NOMO-1 treated with dmso at 0.1 percent for 144 hours (cell line): Measurements from ENCODE around the gene CSMD2.

Experiments used
- DNase-seq: peaks from one replicate; lab custom pipeline; 2025; ENCODE audit not compliant: unreplicated experiment; lab: John Stamatoyannopoulos, UW

The CSMD2 gene

GRCh38 chr1:33866281-33866680, 298.7 kb downstream of the CSMD2 start:
- DNase-seq: no peak

GRCh38 chr1:33864460-33865389, 300.3 kb downstream of the CSMD2 start:
- DNase-seq: no peak

DNA sequence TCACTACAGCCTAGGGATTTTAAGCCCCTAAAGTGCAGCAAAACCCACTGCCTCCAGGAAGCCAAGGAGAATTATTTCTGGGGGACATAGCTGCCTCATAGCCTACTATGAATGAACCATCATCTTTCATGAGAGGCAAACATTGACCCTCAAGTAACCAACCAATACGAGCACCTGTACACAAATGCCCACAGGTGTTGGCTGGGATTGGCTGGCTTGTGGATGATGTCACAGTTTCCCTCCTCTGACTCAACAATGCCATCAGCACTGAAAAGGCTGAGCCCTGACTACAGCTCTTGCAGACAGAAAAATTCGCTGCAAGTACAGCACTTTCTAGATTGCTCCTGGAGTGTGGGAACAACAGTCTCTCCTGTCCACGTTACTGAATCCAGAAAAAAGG, 301.3 kb downstream of the CSMD2 start, which contains the start of gene HMGB4:
HMGB4 (plus strand) TSS at position 301 of the 400 bp plus-strand sequence. CDS start 113 bp downstream, outside the sequence.
- no peak for DNase-seq

- DNase-seq: no peak
These were observed 304.4 kb downstream of the CSMD2 start for GRCh38 chr1:33860671-33861070.

DNA sequence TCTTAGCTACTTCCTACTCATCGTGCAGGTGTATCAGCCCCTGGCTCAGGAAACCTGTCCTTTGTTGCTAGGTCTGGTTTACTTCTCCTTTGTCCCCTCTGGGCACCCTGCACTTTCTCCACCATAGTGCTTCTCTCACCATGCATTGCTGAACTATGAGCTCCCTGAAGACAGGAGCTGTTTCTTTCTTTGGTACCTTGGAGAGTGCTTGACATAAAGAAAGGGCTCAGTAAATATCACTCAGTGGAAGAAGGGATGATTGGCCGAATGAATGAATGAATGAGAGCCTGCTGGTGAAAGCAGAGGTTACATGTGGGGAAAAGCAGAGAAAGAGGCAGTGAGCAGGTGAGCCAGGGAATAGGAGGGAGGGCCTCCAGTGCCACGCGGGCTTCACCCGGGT, 310.9 kb downstream of the CSMD2 start:
- no peak for DNase-seq

- DNase-seq: no peak
These were observed 311.6 kb downstream of the CSMD2 start for GRCh38 chr1:33853431-33853830.

- peak; percentile 3 for DNase-seq
These were observed 312.3 kb downstream of the CSMD2 start for GRCh38 chr1:33852711-33853110.

DNA sequence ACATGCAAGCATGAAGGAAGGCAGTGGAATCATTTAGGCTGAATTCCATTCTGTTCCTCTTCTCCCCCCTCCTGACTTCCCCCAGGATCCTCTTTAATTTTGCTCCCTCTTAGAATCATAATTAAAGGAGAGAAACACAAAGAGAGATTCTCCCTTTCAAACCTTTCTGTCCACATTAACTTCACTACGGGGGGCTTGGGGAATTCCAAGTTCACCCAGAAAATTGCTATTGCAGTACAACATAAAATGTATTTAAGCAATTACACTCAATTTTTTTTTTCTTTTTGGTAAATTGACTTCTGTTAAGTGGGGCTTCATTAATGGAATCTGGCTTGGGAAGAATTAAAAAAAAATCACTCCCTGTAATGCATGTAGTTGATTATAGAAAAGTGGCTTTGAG, 314.5 kb downstream of the CSMD2 start:
- no peak for DNase-seq

- DNase-seq: no peak
These were observed 315.8 kb downstream of the CSMD2 start for GRCh38 chr1:33849211-33849610.

GRCh38 chr1:33848205-33848937, 316.7 kb downstream of the CSMD2 start:
- DNase-seq: no peak

DNA sequence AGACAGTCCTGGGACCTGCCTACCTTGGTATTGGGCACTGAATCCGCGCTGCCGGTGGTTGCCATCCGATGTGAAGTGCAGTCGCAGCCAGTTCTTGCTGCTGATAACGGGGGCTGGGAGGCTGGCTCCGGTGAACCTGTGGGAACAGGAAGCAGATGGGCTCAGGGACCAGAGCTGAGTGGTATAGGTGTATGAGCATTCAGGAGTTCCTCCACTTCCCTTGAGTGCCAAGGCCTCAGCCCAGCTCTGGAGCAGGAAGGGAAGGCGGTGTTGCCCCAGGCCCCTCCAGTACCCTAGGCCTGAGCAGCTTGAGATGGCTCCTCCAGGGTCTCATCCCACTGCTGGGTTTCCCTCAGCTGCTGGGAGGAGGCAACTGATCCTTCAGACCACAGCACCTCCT, 318.2 kb downstream of the CSMD2 start:
- no peak for DNase-seq

GRCh38 chr1:33844166-33844565, 320.9 kb downstream of the CSMD2 start:
- no peak for DNase-seq

DNA sequence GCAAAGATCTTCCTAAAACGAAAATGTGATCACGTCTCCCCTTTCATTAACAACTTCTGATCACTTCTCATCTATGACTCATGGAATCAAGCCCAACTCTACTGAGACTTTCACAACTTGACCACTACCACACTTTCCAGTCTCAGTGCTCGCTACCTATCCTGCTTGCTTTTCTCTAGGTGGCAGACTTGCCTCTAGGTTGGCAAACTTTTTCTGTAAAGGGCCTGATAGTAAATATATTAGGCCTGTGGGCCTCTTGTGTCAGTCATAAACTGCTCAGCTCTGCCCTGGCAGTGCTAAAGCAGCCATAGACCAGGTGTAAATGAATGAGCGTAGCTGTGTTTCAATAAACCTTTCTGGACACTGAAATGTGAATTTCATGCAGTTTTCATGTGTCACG, 322.7 kb downstream of the CSMD2 start:
- DNase-seq: no peak

DNA sequence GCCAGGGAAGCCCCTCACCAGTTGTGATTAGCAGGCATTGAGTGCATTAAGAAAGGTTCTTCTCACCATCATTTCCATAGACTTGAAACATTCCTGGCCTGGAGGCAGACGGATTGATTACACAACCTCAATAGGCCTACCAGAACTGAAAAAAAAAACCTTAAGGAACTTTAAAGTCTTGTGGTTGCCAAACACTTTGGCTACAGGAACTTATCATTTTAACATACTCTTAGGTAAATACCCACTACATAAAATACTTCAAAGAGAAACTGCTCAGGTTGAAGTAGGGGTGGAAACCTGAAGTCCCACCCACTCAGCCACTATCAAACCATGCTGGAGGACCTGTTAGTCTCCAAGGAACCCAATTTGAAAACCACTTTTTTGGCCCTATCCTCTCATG, 323.5 kb downstream of the CSMD2 start:
- no peak for DNase-seq

GRCh38 chr1:33837635-33838034, 327.4 kb downstream of the CSMD2 start:
- DNase-seq: no peak

DNA sequence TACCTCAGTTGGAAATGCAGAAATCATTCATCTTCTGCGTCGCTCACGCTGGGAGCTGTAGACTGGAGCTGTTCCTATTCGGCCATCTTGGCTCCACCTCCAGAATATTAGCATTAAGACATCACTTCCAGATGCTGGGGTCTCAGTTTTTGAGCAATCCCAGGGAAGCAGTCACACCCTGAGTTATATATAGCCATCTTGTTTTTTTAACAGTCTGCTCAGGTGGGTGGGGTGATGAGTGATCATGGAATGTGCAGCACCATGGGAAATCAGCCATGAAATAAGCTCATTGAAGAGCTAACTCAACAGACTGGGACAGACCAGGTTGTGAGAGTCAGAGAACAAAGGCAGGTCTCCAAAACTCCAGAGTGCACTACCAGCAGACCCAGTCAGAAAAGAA, 328.1 kb downstream of the CSMD2 start:
- no peak for DNase-seq

DNA sequence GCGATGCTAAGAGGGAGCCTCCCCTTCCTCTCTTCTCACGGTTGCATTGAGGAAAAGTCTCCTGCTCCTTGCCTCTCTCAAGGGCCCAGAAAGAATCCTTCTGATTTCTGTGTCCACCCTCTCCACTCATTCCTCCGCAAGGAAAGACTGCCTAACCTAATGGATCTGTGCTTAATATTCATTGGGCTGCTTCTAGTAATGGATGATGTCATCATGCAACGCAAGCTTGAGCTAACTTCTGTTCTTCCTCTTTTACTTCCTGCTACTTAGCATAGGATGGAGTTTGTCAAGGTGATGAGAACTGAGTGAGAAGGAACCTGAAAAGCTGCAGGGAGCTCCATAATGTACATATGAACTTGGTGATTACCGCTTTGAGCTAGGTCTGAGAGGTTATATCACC, 336.4 kb downstream of the CSMD2 start:
- DNase-seq: no peak

DNA sequence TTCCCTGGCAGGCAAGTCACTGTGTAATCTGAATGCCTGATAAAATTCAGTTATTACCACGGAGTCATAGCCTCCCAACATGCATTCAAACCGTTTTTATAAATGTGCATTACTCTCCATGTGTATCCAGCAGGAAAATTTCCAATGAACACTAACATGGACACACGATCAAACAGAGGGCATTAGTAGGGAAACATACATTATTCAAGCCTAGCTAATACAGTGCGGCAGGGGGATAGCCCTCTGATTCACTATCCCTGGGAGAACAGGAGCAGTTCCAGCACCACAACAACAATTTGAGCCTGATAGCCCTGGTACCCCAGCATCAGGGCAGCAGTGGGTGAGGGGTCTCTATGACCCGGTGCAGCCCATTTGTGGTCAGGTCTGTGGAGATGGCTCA, 337.0 kb downstream of the CSMD2 start:
- no peak for DNase-seq

GRCh38 chr1:33826711-33827110, 338.3 kb downstream of the CSMD2 start:
- DNase-seq: no peak

GRCh38 chr1:33826311-33826710, 338.7 kb downstream of the CSMD2 start:
- no peak for DNase-seq

DNA sequence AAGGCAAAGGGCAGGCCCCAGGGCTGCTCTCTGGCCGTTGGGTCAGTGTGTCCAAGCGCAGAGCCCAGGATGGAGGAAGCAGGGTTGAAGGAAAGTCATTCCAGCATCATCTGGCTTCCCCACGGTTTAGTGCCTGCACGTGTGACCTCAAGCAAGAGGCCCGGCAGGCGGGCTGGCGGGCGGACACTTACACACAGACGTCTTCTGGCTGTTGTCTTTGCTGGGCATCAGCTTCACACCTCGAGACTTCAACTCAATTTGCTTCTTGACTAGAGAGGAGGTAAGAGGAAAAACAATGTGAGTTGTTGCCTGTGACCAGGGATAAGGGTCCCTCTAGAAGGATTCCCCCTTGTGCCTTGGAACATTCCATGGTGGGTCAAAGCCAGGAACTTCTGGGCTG, 339.5 kb downstream of the CSMD2 start:
- no peak for DNase-seq

DNA sequence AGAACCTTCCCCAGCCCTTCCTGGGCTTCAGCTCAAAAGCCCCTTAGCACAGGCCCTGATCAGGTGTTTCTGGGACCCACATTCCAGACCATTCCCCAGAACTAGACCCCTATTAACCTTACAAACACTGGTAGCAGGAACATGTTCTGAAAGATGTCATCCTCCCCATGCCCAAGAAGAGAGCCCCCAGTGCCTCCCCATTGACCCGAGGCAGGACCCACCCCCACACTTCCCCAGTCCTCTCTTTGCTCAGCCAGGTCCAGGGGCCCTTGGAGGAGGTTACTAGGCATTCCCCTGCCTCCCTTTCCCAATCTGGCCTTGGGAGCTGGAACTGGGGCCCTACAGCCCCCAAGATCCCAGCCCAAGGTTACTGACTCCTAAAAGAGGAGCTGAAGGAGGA, 340.1 kb downstream of the CSMD2 start:
- DNase-seq: no peak
